Germinal center (tissue), 1 donor: Measurements from ENCODE around the gene TGM2.
"Not testable (repeated sequence)": the region's sequence is repeated elsewhere in the genome, so short reads cannot be mapped to it uniquely, and the experiment has no call there.

Source experiments
- DNase-seq: peaks from one replicate; pipeline ENCODE4 v3.0.0; 2012; ENCODE audit warnings: mixed read lengths, low spot score

TGM2 gene

DNA sequence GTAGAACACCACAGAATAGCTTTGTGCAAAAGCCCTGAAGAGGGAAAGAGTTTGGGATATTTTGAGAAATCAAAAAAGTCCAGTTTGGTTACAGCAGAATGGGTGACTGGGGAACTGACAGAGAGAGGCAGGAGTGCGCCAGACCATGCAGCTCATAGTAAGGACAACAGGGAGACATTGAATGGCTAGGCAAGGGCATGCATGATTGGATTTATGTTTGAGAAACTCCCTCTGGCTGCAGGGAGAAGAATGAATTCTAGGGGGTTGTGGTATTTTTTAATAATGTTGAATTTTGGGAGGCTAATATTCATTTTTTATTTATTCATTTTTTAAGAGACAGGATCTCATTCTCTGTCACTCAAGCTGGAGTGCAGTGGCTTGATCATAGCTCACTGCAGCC lies 49.9 kb downstream of the TGM2 start:
- no peak for DNase-seq

DNA sequence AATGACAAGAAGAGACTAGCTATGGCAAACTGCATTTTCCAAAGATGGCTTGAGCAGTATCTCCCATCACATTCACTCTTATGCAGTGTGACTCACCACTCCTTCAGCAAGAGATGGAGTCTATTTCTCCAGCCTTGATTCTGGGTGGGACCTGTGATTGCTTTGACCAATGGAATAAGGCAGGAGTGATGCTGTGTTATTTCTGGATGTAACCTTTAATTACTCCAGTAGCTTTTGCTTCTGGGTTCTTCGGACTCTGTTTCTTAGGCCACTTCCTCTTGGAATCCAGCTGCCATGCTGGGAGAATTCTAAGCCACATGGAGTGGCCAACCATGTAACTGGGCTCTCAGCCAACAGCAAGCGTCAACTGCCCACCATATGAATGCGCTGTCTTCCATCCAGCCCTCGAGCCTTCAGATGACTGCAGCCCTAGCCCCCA lies 50.7 kb downstream of the TGM2 start:
- DNase-seq, result no peak

DNA sequence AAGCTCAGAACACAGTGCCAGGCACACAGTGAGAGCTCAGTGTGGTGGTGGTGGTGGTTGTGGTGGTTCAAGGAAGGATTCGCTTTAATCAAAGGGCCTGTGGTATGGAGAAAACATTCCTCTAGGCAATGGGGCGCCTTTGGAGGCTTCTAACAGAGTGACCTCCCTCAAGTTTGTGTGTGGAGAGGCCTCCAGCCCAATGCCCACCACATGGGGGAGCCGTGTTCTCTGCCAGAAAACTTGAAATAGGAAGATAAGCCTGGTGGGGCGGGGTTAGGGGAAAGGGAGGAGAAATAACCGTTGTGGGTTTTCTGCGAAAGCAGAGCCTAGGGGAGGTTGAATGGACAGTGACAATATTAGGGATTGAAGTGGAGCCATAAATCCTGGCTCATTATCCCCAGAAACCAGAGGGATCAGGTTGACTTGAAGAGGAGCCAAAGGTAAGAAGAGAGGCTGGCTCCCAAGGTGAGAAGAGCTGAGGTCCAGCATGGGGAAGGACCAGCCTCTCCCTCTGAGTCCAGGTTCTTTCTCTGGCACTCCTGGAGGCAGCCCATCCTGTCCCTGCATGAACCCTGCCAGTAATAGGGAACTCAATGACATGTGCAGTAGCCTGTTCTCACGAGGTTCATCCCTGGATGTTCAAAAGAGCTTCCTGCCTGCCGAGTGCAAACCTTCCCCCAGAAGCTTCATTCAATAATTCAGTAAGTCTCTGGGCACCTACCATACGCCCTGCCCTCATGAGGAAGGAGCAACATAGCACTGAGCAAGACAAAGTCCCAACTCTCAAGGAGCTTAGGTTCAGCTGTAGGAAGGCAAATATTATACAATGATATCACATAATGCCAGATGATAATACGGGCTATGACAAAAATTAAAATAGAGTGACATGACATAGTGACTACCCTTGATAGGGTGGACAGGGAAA lies 51.4 kb downstream of the TGM2 start:
- no peak for DNase-seq

DNA sequence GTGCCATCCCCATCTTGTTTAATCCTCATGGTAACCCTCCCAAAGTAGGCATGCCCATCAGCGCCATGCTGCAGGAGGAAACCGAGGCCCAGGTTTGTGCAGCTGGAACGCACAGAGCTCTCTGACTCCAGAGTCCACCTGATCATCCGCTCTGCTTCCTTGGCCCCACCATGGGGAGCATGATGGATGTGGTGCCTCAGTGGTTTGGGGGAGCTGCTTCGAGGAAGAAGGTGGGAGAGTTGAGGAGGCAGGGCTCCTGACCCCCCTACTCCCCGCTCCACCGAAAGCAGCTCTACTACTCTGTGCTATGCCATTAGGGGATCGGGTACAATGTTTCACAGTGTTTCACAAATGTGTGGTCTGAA lies 52.2 kb downstream of the TGM2 start:
- no peak for DNase-seq

DNA sequence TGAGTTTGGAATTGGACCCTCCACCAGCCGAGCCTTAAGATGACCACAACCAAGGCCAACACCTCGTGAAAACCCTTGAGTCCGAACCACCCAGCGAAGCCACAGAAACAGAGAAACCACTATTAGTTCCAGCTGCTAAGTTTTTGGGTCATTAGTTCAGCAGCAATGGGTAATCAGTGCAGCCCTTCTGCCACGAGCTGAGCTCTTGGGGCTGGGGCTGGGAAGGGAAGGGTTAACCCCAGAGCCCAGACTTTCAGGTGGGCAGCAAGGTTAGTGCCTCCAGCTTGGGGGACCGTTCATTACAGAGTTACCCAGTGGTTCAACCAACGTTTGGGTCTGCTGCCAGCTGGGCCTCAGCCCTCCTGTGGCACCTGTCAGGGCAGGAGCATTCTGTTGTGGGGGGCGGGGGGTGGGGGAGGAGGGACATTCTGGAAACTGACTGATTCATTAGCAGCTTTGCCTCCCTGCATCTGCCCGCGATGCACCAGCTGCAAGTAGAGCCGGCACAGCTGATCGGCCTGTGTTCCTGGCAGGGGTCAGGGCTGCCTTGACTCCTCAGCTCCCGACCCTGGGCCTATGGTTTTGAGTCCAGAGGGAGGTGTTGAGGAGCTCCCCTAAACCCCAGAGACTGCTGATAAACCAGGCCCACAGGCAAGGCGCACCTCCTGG lies 52.7 kb downstream of the TGM2 start:
- DNase-seq, result no peak

DNA sequence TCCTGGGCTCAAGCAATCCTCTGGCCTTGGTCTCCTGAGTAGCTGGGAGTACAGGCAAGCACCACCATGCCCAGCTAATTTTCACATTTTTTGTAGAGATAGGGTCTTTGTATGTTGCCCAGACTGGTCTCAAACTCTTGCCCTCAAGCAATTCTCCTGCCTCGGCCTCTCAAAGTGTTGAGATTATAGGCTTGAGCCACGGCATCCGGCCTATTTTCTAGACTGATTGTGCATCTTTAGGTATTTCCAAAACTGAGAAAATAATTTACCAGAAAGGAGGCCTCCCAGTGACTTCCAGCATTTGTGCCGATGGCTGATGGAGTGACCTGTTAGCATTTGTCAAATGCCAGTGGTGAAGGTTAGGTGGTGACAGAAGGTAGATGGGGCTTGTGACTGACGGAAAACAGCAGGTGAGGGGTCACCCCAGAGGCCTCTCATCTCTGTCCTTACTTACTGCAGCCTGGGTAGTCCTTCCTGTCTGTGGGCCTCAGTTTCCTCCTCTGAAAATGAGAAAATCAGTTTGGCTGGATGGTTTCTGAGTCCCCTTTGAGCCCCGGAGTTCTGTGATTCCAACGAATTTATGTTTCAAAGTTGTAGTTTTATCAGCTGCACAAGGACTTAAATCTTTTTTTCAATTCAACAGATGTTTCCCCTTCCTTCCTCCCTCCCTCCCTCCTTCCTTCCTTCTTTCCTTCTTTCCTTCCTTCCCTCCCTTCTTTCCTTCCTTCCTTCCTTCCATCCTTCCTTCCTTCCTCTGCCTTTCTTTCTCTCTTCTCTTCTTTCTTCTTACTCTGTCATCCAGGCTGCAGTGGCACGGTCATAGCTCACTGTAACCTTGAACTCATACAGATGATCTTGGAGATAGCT lies 53.5 kb downstream of the TGM2 start:
- no peak for DNase-seq

DNA sequence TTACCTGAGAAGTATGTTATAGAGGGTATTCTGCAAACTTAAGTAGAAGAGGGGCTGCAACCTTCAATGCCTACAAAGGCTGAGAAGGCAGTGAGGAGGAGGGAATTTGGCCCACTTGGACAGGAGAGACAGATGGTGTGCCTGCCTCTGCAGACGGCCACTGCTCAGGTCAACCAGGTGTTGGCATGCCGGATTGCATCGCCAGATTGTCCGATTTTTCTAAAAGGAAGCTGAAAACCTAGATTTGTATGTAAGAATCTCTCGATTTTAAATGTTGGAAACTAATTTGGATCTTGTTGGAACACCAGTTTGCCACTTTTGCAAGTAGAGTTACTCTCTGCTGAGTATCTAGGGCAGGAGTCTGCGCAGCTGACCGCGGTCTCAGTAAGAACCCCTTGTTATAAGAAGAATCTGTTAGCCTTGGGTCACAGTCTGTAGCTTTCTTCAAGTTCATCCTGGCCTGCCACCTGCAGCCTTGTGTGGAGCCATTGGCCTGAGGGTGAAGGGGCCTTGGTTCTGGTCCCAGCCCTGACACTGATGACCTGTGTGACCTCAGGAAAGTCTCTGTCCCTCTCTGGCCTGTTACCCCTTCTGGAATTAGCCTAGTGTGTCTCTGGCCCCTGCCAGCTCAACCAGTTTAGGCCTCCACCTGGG lies 54.4 kb downstream of the TGM2 start:
- DNase-seq, result no peak

DNA sequence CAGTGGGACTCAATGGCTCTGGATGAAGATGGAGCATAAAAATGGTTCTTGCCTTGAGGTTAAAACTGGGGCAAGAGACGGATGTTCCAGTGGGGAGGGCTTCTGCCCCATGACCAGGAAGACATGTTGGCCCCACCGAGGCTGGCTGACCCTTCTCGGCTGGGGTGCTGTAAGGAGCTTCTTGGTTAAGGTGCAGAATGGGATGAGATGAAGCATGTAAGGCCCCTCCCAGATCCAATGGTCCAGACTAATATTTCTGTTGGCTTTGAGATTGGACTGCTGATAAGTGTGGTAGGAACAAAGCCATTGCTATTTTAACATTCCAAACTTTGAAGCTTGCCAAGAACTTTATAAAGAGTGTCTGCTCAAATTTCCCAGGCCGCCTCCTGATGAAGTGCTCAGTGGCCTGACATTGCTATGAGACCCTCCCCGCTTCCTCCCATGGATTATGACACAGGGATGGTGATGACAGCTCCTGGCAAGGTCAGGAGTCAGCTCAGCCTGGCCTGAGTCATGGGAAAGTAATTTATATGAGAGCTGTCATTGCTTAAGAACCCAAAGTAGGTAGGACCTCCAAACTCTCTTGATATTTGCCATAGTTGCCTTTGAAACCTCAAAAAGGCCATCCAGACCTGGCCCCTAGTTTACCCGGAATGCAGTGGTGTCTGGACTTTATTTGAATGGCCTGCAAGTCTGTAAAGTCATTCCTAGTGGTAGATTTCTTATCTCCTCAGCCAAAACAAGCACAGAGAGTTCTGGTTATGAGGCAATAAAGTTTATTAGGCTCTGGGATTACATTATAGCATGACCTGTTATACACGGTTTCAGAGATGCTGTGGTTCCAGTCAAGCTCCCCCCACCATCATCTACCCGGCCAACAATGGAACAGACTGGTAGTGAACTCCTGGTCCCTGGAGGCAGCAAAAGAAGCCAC lies 55.2 kb downstream of the TGM2 start:
- no peak for DNase-seq

DNA sequence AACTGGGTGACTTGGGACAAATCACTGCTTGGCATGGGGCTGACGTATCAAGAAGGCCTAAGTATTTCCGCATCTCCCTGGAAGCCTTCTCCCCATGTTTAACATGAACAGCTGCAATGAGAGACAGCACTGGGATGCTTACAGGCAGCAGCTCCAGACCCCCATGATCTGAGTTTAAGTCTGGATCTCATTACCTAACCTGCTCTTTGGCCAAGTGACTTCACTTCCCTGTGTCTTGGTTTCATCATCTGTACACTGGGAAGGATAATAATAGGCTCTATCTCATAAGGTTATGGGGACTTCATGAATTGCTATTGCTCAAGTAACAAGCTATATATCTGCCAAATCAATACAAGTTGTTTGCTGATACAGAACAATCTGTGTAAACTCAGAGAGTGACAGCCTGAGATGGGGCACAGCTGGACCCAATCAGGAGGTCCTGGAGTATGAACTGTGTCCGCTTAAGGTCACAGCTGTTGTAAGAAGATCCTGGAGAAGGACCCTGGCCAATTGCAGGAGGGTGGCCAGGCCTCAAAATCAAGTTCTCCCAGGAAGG lies 56.0 kb downstream of the TGM2 start:
- DNase-seq, result no peak

DNA sequence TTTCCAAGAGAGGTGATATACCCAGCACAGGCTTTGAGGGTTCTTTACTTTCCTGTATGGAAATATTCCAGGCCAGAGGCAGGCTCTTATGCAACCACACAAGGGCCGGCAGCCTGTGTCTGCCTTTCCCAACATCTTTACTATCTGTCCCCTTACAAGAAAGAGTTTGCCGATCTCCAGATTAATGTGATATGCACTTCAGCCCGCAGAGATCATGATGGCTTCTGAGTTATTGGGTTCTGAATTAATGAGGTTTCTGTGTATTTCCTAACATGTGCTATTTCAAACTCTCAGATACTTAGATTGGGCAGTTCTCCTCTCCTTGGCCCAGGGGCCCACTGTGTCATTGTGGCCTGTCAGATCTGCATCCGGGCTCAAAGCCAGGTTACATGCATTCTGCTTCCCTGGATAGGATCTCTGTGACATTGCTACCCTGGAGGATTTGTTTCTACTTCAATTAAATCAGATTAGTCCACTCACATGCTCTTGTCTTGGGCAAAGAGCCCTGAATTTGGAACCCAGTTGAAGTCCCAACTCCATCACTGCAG lies 56.6 kb downstream of the TGM2 start:
- no peak for DNase-seq

DNA sequence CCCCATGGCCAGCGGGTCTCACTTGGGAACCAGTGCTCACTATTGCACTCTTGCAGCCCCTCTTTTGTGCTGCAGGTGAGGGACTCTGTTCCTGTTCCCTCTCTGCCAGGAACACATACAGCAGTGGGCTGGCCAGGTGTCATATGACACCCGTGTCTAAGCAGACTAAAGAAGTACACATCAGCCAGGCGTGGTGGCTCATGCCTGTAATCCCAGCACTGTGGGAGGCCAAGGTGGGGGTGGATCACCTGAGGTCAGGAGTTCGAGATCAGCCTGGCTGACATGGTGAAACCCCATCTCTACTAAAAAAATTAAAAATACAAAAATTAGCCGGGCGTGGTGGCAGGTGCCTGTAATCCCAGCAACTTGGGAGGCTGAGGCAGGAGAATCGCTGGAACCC lies 57.2 kb downstream of the TGM2 start:
- not testable (repeated sequence) for DNase-seq

DNA sequence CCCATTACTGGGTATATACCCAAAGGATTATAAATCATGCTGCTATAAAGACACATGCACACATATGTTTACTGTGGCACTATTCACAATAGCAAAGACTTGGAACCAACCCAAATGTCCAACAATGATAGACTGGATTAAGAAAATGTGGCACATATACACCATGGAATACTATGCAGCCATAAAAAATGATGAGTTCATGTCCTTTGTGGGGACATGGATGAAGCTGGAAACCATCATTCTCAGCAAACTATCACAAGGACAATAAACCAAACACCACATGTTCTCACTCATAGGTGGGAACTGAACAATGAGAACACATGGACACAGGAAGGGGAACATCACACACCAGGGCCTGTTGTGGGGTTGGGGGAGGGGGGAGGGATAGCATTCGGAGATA lies 57.7 kb downstream of the TGM2 start:
- not testable (repeated sequence) for DNase-seq

DNA sequence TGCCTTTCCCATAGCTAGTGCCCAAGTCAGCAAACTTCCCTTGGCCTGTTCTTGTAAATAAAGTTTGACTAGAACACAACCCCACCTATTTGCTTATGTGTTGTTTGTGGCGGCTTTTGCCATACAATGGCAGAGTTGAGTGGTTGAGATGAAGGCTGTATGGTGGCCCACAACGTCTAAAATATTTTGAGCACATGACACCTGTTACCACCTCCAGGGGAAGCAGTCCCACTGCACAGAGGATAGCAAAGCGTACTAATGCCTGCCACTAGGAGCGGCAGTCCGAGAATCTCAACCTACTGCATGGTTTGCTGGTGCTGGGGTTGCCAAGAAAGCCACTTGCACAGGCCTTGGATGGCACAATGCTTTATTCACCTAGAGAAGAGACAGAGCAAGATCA lies 58.6 kb downstream of the TGM2 start:
- DNase-seq, result no peak

DNA sequence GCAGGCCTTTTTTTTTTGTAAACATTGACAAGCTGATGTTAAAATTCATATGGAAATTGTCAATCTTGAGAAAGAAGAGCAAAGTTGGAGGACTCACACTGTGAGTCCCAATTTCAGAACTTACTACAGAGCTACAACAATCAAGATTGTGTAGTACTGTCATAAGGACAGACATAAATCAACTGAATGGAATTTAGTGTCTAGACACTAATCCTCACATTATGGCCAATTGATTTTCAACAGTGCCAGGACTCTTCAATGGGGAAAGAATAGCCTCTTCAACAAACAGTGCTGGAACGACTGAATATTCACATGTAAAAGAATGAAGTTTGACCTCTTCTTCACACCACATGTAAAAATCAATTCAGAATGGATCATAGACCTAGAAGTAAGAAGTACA lies 60.8 kb downstream of the TGM2 start:
- no peak for DNase-seq

DNA sequence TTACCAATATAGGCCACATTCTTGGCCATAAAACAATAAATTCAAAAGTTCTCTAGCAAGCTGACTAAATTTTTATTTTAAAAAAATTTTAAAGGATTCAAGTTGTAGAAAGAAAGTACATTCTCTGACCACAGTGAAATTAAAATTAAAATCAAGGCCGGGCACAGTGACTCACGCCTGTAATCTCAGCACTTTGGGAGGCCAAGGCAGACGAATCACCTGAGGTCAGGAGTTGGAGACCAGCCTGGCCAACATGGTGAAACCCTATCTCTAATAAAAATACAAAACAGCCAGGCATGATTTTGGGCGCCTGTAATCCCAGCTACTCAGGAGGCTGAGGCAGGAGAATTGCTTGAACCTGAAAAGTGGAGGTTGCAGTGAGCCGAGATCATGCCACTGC lies 62.9 kb downstream of the TGM2 start:
- not testable (repeated sequence) for DNase-seq

DNA sequence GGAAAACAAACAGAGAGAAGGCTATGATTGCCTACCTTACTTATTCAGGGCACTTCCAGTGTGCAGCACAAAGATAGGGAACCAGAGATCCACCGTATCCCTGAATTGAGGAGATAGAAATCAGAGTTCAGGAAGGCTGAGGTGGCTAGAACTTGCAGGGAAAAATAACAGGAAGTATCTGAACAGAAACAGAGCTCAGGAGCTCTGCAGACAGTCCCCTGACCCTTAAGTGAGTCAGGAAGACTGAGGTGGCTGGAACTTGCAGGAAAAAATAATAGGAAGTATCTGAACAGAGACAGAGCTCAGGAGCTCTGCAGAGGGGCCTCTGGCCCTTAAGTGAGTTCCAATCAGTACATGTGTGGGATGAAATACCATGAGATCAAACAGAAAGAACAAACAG lies 66.1 kb downstream of the TGM2 start:
- no peak for DNase-seq

DNA sequence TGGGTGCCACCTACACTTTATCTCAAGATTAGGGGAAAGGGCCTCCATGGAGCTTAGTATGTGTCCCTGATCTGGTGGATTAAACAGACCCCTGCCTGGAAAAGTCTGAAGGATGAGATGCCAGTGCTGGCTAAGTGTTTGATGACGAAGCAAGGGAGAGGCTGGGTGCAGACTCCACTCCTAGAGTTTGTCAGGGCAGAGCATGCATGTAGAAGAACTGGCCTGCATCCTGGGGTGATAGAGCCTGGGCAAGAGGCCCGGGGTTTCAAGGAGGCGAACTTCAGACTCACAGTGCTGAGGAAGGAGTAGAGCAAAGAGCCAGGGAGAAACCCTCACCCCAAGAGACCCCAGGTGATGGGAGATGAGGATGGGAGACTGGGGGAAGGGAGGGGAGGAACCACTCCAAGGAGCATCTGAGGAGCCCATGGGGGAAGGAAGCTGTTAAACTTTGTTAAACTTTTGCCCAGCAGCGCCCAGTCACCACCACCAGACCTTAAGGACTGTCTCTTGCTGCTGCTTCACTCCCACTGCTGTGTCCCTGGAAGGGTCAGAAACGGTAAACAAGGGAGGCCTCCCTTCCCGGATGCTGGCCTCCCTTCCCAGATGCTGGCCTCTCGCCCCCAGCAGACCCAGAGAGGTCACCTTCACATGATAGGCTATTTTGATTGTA lies 69.9 kb downstream of the TGM2 start:
- no peak for DNase-seq

DNA sequence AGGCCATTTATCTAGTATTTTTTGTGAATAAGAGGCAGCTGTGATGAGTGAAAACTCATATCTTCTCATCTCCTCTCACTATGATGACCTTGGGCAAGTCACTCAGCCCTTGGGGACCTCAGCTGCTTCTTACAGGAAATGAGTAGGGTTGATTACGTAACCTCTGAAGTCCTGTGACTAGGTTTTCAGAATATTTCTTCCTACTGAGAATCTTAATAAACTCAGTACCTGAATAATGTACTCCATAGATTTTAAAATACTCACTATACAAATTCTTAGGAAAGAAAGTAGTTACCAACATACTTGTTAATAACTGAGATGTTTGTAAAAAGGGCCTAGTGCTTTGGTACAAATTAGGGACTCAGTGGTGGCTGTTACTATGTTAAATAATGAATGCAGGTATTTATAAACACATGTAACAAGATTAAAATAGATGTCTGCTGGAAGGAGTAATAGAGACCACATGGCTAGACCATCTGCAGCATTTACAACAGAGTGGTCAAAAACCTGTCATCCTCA lies 70.6 kb downstream of the TGM2 start:
- DNase-seq, result peak; percentile 67

DNA sequence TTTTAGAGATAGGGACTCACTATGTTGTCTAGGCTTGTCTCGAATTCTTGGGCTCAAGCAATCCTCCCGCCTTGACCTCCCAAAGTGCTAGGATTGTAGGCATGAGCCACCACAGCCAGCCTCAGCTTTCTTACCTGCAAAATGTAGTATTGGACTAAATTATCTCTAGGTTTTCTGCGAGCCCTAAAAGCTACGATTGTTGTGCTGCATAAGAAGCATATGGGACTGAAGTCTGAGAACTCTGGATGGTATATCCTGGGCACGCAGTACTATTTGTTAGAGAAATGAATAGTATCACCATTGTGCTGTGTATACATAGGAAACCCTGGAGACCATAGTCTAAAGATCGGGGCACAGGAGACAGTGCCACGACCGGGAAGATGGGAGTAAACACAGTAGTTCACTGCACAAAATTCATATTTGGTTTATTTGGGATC lies 71.4 kb downstream of the TGM2 start:
- DNase-seq, result no peak
